ENCODE data around the gene WNK2. TPM values are rescaled to one million over a fixed set of nuclear protein-coding genes. Genes with fewer than 3 reads are reported as not detected.

The WNK2 gene
- total RNA-seq, 4 donors from 2014 or later: 155 to 577 (median 259) TPM

DNA sequence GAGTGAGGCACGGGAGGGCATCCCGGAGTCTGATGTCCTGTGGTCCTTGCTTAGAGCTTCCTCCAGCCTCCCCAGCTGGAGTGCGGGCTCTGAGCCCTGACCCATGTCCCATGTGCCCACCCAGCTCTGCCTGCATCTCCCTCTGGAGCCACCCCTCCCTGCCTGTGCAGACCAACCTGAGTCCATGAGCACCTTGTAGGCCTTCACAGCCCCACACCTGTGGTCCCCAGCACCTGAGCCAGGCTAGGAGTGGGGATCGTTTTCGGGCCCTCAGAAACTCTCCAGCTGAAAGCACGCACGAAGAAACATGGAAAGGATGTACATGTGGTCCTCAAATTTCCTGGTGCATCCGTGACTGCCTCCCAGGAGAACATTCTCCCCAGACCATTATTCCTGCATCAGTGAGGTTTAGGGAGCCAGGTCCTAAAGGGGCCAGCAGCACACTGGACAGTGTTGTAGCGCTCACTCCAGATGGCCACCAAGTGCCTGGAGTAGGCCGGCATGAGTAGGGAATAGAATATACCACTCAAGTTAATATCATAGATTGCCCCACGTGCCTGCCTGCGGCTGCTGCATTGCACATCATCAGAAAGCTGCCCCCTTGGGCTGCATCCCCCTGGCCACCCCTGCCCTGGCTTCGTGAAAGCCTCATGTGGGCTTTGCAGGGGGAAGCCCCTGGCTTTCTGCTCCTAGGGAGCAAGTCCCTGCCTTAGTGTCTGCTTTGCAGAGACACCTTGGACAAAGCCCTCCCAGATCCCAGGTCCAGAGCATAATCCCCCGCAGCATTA lies 80.6 kb downstream of the WNK2 start:
- Histone ChIP-seq H3K36me3 (peaks cover 0 to 46% (median 0%) of the 10 kb centered on the region in 3 donors), H3K4me3 (no peak overlapping the region), H3K4me1 (peaks cover 3 to 11% (median 7%) of the 10 kb centered on the region in 4 donors), H3K27ac (no peak overlapping the region), H3K27me3 (no peaks in the 10 kb centered on the region), H3K9me3 (no peaks in the 10 kb centered on the region)
- DNase-seq: peak in 1 of 3 donors; percentile 14
- TF ChIP-seq, protein P1, sequence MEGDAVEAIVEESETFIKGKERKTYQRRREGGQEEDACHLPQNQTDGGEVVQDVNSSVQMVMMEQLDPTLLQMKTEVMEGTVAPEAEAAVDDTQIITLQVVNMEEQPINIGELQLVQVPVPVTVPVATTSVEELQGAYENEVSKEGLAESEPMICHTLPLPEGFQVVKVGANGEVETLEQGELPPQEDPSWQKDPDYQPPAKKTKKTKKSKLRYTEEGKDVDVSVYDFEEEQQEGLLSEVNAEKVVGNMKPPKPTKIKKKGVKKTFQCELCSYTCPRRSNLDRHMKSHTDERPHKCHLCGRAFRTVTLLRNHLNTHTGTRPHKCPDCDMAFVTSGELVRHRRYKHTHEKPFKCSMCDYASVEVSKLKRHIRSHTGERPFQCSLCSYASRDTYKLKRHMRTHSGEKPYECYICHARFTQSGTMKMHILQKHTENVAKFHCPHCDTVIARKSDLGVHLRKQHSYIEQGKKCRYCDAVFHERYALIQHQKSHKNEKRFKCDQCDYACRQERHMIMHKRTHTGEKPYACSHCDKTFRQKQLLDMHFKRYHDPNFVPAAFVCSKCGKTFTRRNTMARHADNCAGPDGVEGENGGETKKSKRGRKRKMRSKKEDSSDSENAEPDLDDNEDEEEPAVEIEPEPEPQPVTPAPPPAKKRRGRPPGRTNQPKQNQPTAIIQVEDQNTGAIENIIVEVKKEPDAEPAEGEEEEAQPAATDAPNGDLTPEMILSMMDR (IDR thresholded peaks at IDR 0.05): no peak
- TF ChIP-seq POLR2A (IDR thresholded peaks at IDR 0.05): no peak

DNA sequence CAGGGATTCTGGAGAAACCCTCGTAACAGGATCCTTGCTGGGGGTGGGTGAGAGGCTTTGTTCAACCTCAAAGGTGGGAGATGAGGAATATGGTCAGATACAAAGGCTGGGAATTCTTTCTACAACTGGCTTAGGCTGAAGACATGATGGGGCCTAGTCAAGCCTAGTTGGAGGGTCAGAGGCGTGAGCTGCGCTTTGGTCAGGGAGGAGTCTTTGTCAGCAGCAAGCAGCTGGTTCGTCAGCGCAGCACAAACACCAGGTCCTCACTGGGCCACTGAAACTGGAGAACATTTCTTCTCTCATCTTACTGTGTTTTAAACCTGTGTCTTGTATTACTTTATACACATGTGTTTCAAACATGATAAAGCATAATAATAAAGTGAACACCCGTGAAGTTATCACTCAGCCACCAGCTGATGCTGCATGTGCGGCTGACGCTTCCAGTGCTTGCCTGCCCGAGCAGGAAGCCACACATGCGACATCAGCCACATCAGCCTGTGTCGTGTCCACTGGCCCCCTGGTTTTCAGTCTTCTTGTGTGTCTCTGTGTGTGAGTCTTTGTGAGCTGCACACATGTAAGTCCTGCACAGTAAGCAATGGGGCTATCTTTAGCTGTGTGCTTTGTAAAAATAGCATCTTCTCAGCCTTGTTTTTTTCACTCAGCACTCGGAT lies 81.5 kb downstream of the WNK2 start:
- Histone ChIP-seq H3K4me3 (no peak overlapping the region), H3K27me3 (no peaks in the 10 kb centered on the region), H3K36me3 (peaks cover 0 to 43% (median 0%) of the 10 kb centered on the region in 3 donors), H3K9me3 (no peaks in the 10 kb centered on the region), H3K27ac (no peak overlapping the region), H3K4me1 (peaks cover 3 to 11% (median 8%) of the 10 kb centered on the region in 4 donors)
- no peak for TF ChIP-seq POLR2A (IDR thresholded peaks at IDR 0.05)
- TF ChIP-seq, protein P1 (IDR thresholded peaks at IDR 0.05): no peak
- DNase-seq: peak in 1 of 3 donors; percentile 3

DNA sequence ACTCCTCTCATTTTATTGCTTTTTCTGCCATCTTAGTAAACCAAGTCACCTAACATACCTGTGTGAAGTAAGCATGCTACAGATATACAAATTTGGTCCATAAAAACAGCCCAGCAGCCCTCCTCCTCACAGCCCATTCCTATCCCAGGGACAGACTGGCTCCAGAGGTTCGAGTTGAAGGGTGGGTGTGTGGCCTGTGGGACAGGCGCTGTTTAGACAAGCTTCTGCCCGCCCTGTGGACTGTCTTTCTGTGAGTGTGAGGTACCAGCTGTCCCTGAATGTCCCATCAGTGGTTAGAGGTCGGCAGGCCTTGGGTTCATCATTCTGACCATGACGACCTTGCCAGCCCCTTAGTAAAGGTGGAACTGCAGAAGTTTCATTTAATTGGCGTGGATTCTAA lies 82.0 kb downstream of the WNK2 start:
- TF ChIP-seq POLR2A (IDR thresholded peaks at IDR 0.05): no peak
- TF ChIP-seq, protein P1 (IDR thresholded peaks at IDR 0.05): no peak
- Histone ChIP-seq H3K27ac (no peak overlapping the region), H3K27me3 (no peaks in the 10 kb centered on the region), H3K36me3 (peaks cover 0 to 46% (median 0%) of the 10 kb centered on the region in 3 donors), H3K9me3 (no peaks in the 10 kb centered on the region), H3K4me1 (peaks cover 3 to 12% (median 8%) of the 10 kb centered on the region in 4 donors), H3K4me3 (no peak overlapping the region)
- peak in 1 of 3 donors; percentile 6 for DNase-seq

DNA sequence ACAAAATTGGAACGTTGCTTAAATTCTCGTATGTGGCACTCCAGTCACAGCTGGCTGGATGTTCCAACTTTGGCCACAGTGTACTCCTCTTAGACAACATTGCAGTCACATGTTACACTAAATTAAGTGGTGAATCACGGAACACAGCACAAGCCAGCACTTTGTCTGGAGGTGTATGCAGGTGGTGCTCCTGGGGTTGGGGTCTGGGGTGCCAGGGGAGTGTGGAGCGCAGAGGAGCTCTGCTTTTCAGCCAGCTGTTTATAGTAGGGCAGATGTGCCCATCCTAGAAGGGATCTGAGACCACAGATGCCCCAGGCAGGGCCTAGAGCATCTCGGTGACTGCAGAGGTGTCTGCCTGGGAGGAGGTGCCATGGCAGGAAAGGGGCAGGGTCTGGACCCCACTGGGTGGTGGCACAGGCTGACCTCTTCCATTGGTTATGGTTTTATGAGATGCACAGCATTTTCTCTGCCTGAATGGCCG lies 82.6 kb downstream of the WNK2 start:
- Histone ChIP-seq H3K9me3 (no peaks in the 10 kb centered on the region), H3K36me3 (peaks cover 0 to 42% (median 0%) of the 10 kb centered on the region in 3 donors), H3K4me3 (no peak overlapping the region), H3K4me1 (peaks cover 3 to 12% (median 8%) of the 10 kb centered on the region in 4 donors), H3K27me3 (no peaks in the 10 kb centered on the region), H3K27ac (no peak overlapping the region)
- peak in 1 of 3 donors; percentile 10 for DNase-seq
- TF ChIP-seq POLR2A (IDR thresholded peaks at IDR 0.05): no peak
- TF ChIP-seq, protein P1 (IDR thresholded peaks at IDR 0.05): no peak

DNA sequence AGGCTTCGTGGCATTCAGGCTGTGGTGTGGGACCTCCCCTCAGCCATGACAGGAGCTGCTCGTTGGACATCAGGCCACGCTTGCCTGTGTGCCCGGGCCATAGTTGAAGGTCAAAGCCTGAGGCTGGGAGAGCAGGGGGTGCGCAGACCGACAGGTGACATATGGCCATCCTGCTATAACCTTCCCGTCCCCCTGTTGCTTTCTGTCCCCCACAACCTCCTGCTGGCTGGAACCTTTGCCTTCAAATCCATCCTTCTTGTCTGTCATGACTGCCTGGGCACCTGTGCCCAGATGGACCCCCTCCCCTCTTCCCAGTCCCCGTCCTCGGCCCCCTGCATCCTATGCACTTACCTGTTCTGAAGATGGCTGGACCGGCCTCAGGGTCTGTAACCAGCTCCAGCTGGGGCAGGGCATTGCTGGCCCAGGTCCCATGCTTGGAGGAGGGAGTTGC lies 83.2 kb downstream of the WNK2 start:
- no peaks in the 10 kb centered on the region for H3K27me3 ChIP-seq
- peak; percentile 8 to 46 (median 44) for DNase-seq
- no peaks in the 10 kb centered on the region for H3K9me3 ChIP-seq
- H3K36me3 ChIP-seq: peaks cover 0 to 37% (median 0%) of the 10 kb centered on the region in 3 donors
- H3K4me1 ChIP-seq: peaks cover 3 to 12% (median 8%) of the 10 kb centered on the region in 4 donors
- TF ChIP-seq POLR2A (IDR thresholded peaks at IDR 0.05): no peak
- TF ChIP-seq, protein P1 (IDR thresholded peaks at IDR 0.05): no peak
- H3K27ac ChIP-seq: no peak overlapping the region
- no peak overlapping the region for H3K4me3 ChIP-seq
